Measurements from ENCODE around the gene PACS2.

- TF ChIP-seq CTCF (IDR thresholded peaks at IDR 0.05) (no peak), POLR2A (IDR thresholded peaks at IDR 0.05) (no peak)
Observed at GRCh38 chr14:105312973-105313372, 1.6 kb upstream of the PACS2 start.
